Lower lobe of right lung (tissue), 2 donors: ENCODE measurements around the gene PPCS. TPM values are rescaled to one million over a fixed set of nuclear protein-coding genes. Genes with fewer than 3 reads are reported as not detected.
A peak's percentile ranks its signal among the peaks of the same experiment; 100 is the strongest.

Experiments used
- ATAC-seq, 2 donors: fragments of 200-7000 bp; cut with Tn5 transposase; one replicate each; pipeline ENCODE4 v1.9.1; 2020 to 2022; ENCODE audit warnings: mild to moderate bottlenecking in 2 of 2, moderate library complexity in 2 of 2
- DNase-seq: peaks from one replicate; pipeline ENCODE4 v3.0.0-alpha.2; 2020
- H3K27ac ChIP-seq: fragments of 200-600 bp; one replicate; pipeline ENCODE4 v1.8.0; 2022
- H3K27me3 ChIP-seq: fragments of 200-600 bp; one replicate; pipeline ENCODE4 v1.8.0; 2022; ENCODE audit warnings: low read depth
- H3K36me3 ChIP-seq: fragments of 200-600 bp; one replicate; pipeline ENCODE4 v1.8.0; 2022; ENCODE audit warnings: mild to moderate bottlenecking
- H3K4me1 ChIP-seq: fragments of 200-600 bp; one replicate; pipeline ENCODE4 v1.8.0; 2022
- H3K4me3 ChIP-seq: fragments of 200-600 bp; one replicate; pipeline ENCODE4 v1.8.0; 2022; ENCODE audit warnings: mild to moderate bottlenecking
- H3K9me3 ChIP-seq: fragments of 200-600 bp; one replicate; pipeline ENCODE4 v1.8.0; 2022
- CTCF ChIP-seq: fragments of 200-600 bp; IDR thresholded peaks from one replicate; pipeline ENCODE4 v1.8.0; 2022; ENCODE audit warnings: antibody characterized with exemption, mild to moderate bottlenecking
- intact Hi-C: fragments of 100-400 bp; cut with DNase I; formaldehyde crosslinking; loops from one replicate; pipeline ENCODE4 v1.11.0; 2022
- long read RNA-seq: library from polyadenylated mRNA; unstranded; transcript quantifications from one replicate; pipeline ENCODE4 v2.0.0, GENCODE V29; 2021
- total RNA-seq: library from RNA; stranded (reverse); fragmentation: NEBNext Ultra II Directional; extraction: Animal tissue kit (Norgen Biotek cat#: 25700); gene quantifications from one replicate; pipeline ENCODE4 v1.2.1, GENCODE V29; 2021
- donor health status: DM: no; HTN: yes; CAD: no; lungs with severe emphysema.

PPCS gene
- total RNA-seq: 55.0 TPM
- long read RNA-seq, transcript PPCS-203 (3 exons, 1,431 nt): major isoform, 60 of 105 reads
- long read RNA-seq, transcript PPCS-201 (3 exons, 984 nt): minor isoform, 27 of 105 reads
- long read RNA-seq, partial matches to known transcripts: 3 of 105 reads
- long read RNA-seq, other reads (novel, unspliced or antisense): 9 of 105 reads

GRCh38 chr1:42456010-42456753 is at the start of gene PPCS, which contains the start of gene ZMYND12:
Gene PPCS, plus strand, starts transcription at chr1:42456543. Its CDS starts 23 bp downstream, at chr1:42456566.
Gene ZMYND12, minus strand, starts transcription at chr1:42456022. Its CDS starts 25 bp downstream, at chr1:42455997.
- no peak for TF ChIP-seq CTCF
- Histone ChIP-seq H3K27ac (peak within 1 kb of the TSS; percentile 97), H3K36me3 (peaks cover 34% of the 10 kb centered on the region), H3K4me3 (peak within 1 kb of the TSS; percentile 98), H3K9me3 (no peaks in the 10 kb centered on the region), H3K4me1 (peaks cover 15% of the 10 kb centered on the region), H3K27me3 (no peaks in the 10 kb centered on the region)
- ATAC-seq (peak; percentile 97 to 98), DNase-seq (peak; percentile 95)
- intact Hi-C loops: no loop called here

DNA sequence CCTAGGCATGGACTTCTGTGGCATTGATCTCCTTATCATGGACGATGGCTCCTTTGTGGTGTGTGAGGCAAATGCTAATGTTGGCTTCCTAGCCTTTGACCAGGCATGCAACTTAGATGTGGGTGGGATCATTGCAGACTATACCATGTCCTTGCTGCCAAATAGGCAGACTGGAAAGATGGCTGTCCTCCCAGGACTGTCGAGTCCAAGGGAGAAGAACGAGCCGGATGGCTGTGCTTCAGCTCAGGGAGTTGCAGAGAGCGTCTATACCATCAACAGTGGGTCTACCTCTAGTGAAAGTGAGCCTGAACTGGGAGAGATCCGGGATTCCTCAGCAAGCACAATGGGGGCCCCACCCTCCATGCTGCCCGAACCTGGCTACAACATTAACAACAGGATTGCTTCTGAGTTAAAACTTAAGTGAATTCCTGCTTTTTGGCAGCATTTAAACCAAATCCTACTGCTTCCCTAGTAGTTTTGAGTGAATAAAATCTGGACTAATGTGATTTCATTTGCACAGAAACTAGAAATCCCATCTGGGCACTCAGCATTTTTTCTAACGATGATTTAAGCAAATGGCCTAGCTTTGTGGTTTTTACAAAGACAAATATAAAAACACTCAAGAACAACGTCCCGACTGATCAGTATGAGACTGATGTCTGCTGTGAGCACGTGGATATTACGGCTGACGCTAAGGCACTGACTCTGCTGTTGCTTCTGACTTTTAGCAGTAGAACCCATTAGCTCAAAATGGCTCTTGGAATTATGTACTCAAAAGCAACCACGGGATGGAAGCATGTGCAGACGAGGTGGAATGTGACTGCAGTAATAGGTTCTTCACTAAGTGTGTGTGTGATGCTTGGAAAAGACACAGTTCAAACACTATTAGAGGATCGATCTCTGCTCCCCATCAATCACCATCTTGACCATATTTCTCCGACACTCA is 41.5 kb upstream of the PPCS start:
- no peaks in the 10 kb centered on the region for H3K36me3 ChIP-seq
- no peaks in the 10 kb centered on the region for H3K9me3 ChIP-seq
- no peak for DNase-seq
- H3K27ac ChIP-seq: no peak overlapping the region
- H3K4me1 ChIP-seq: no peaks in the 10 kb centered on the region
- intact Hi-C loops: no loop called here
- no peaks in the 10 kb centered on the region for H3K27me3 ChIP-seq
- ATAC-seq: no peak
- no peak overlapping the region for H3K4me3 ChIP-seq
- no peak for TF ChIP-seq CTCF

- Histone ChIP-seq H3K9me3 (no peaks in the 10 kb centered on the region), H3K27ac (no peak overlapping the region), H3K4me1 (peaks cover 14% of the 10 kb centered on the region), H3K36me3 (no peaks in the 10 kb centered on the region), H3K4me3 (no peak overlapping the region), H3K27me3 (no peaks in the 10 kb centered on the region)
- TF ChIP-seq CTCF: no peak
- DNase-seq (no peak), ATAC-seq (peak in 1 of 2 donors; percentile 48)
- intact Hi-C loops: no loop called here
These were observed 39.2 kb upstream of the PPCS start for GRCh38 chr1:42417166-42417565.

DNA sequence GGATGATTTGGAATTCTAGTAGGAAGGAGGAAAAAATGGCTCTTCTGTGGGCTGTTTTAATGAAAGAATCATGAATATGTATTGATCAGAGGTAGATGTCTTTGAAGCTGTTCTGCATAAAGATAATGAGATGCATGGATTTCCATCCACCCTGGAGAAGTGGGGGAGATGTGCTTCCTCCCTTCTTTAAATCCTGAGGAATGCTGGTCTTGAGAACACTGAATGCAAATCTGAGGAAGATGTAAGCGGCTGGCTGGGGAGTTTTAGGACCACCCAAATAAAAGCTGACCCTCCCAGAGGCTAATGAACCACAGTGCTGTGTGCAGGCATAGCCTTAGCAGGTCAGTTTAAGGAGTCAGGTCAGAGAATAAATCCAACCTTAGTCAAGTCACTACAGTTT is 37.8 kb upstream of the PPCS start:
- Histone ChIP-seq H3K27ac (no peak overlapping the region), H3K36me3 (no peaks in the 10 kb centered on the region), H3K4me1 (peaks cover 14% of the 10 kb centered on the region), H3K9me3 (no peaks in the 10 kb centered on the region), H3K4me3 (no peak overlapping the region), H3K27me3 (no peaks in the 10 kb centered on the region)
- no peak for TF ChIP-seq CTCF
- ATAC-seq: no peak
- no peak for DNase-seq
- intact Hi-C loops: no loop called here

DNA sequence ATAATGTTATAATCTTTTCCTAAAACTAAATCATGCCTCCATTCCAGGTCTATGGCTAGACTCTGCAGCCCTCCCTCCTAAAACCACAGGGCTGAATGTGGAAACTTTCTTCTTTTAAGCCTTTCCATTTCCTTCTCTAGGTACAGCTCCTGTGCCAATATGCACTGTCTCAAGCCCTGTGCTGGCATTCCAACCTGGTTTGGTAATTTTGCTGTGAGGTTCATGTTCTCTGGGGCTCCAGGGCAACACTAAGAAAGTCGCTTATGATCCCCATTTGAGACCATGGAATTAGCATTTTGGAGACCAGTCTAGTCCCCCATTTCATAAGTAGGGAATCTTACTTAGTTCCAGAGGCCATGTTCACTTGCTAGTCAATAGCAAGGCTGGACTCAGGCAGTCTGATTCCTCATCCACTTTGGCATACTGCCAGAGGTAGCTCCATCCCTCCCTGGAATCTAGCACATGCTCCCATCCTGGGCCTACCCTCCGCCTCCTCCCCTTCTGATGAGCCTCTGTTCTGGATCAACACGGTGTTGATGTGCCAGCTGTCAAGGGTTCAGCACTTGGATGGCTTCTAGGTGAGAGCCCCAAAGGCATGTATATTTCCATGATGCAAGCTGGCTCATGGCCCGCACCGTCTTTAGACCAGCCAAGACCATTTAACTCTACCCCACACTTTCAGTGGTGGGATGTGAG is 37.1 kb upstream of the PPCS start:
- intact Hi-C loops: no loop called here
- Histone ChIP-seq H3K36me3 (no peaks in the 10 kb centered on the region), H3K9me3 (no peaks in the 10 kb centered on the region), H3K27ac (no peak overlapping the region), H3K4me1 (peaks cover 14% of the 10 kb centered on the region), H3K27me3 (no peaks in the 10 kb centered on the region), H3K4me3 (no peak overlapping the region)
- ATAC-seq (peak in 1 of 2 donors; percentile 48), DNase-seq (no peak)
- no peak for TF ChIP-seq CTCF
